ENCODE results near the gene MOB3A.

MOB3A gene

DNA sequence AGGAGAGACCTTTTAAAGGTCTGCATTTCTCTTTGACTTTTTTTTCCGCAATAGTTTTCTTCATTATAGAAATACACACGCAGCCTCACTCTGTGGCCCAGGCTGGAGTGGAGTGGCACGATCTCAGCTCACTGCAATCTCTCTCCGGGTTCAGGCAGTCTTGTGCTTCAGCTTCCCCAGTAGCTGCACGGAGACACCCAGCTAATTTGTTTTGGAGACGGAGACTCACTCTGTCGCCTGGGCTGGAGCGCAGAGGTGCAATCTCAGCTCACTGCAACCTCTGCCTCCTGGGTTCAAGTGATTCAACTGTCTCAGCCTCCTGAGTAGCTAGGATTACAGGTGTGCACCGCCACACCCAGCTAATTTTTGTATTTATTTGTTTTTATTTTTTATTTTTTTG is 33.4 kb downstream of the MOB3A start:
- no peaks in the 10 kb centered on the region for H3K9me2 ChIP-seq (replicated peaks; ENCODE audit: insufficient read depth, low read length)
- H3K36me3 ChIP-seq (replicated peaks; ENCODE audit: insufficient read depth, low read length), result no peaks in the 10 kb centered on the region
- peaks cover 24% of the 10 kb centered on the region for H3F3A ChIP-seq (ENCODE audit: insufficient read depth, low read length)
- TF ChIP-seq, protein P1, sequence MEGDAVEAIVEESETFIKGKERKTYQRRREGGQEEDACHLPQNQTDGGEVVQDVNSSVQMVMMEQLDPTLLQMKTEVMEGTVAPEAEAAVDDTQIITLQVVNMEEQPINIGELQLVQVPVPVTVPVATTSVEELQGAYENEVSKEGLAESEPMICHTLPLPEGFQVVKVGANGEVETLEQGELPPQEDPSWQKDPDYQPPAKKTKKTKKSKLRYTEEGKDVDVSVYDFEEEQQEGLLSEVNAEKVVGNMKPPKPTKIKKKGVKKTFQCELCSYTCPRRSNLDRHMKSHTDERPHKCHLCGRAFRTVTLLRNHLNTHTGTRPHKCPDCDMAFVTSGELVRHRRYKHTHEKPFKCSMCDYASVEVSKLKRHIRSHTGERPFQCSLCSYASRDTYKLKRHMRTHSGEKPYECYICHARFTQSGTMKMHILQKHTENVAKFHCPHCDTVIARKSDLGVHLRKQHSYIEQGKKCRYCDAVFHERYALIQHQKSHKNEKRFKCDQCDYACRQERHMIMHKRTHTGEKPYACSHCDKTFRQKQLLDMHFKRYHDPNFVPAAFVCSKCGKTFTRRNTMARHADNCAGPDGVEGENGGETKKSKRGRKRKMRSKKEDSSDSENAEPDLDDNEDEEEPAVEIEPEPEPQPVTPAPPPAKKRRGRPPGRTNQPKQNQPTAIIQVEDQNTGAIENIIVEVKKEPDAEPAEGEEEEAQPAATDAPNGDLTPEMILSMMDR (IDR thresholded peaks at IDR 0.05; ENCODE audit: low read length), result no peak
- TF ChIP-seq EZH2 (optimal IDR thresholded peaks at IDR 0.05; ENCODE audit: low read depth, low read length) (no peak), EZH2phosphoT487 (IDR thresholded peaks at IDR 0.05; ENCODE audit: low read length) (no peak)
- H4K20me1 ChIP-seq (ENCODE audit: insufficient read depth, low read length), result no peaks in the 10 kb centered on the region
- no peak for DNase-seq
- H3K4me2 ChIP-seq (ENCODE audit: low read depth, low read length), result peak overlapping the region; percentile 76; the same call in 1 of the 2 replicates
- H3K9me3 ChIP-seq (replicated peaks; ENCODE audit: insufficient read depth, low read length), result no peaks in the 10 kb centered on the region
- no peak overlapping the region for H3K27ac ChIP-seq (ENCODE audit: low read length)
- no peak overlapping the region for H3K9ac ChIP-seq (ENCODE audit: low read length)
- H3K79me2 ChIP-seq (ENCODE audit: low read length), result peaks cover 17% of the 10 kb centered on the region
- H3K27me3 ChIP-seq (replicated peaks; ENCODE audit: insufficient read depth, low read length), result no peaks in the 10 kb centered on the region
- H3K4me3 ChIP-seq (ENCODE audit: low read length), result no peak overlapping the region
- peaks cover 15% of the 10 kb centered on the region for H3K4me1 ChIP-seq (ENCODE audit: low read length)
- no peak overlapping the region for H2AFZ ChIP-seq (ENCODE audit: low read length)

- Histone ChIP-seq H3F3A (ENCODE audit: insufficient read depth, low read length) (peaks cover 22% of the 10 kb centered on the region), H3K4me1 (ENCODE audit: low read length) (peaks cover 15% of the 10 kb centered on the region), H3K9me3 (replicated peaks; ENCODE audit: insufficient read depth, low read length) (no peaks in the 10 kb centered on the region), H3K27me3 (replicated peaks; ENCODE audit: insufficient read depth, low read length) (no peaks in the 10 kb centered on the region), H3K79me2 (ENCODE audit: low read length) (peaks cover 17% of the 10 kb centered on the region), H3K9me2 (replicated peaks; ENCODE audit: insufficient read depth, low read length) (no peaks in the 10 kb centered on the region), H3K4me3 (ENCODE audit: low read length) (peak overlapping the region; percentile 82), H3K36me3 (replicated peaks; ENCODE audit: insufficient read depth, low read length) (no peaks in the 10 kb centered on the region), H2AFZ (ENCODE audit: low read length) (peak overlapping the region; percentile 69; the same call in 1 of the 2 replicates), H4K20me1 (ENCODE audit: insufficient read depth, low read length) (no peaks in the 10 kb centered on the region), H3K27ac (ENCODE audit: low read length) (peak overlapping the region; percentile 77; the same call in 1 of the 2 replicates), H3K9ac (ENCODE audit: low read length) (peak overlapping the region; percentile 83), H3K4me2 (ENCODE audit: low read depth, low read length) (peak overlapping the region; percentile 76)
- DNase-seq, result no peak
- TF ChIP-seq EZH2phosphoT487 (IDR thresholded peaks at IDR 0.05; ENCODE audit: low read length) (no peak), EZH2 (optimal IDR thresholded peaks at IDR 0.05; ENCODE audit: low read depth, low read length) (no peak)
- TF ChIP-seq, protein P1 (IDR thresholded peaks at IDR 0.05; ENCODE audit: low read length), result no peak; the same call in 1 of the 2 replicates
Observed at GRCh38 chr19:2062389-2062729, 33.8 kb downstream of the MOB3A start.

GRCh38 chr19:2061495-2062388 is 34.4 kb downstream of the MOB3A start:
- Histone ChIP-seq H3K9me2 (replicated peaks; ENCODE audit: insufficient read depth, low read length) (no peaks in the 10 kb centered on the region), H3K4me1 (ENCODE audit: low read length) (peaks cover 17% of the 10 kb centered on the region), H3K9me3 (replicated peaks; ENCODE audit: insufficient read depth, low read length) (no peaks in the 10 kb centered on the region), H3K79me2 (ENCODE audit: low read length) (peaks cover 17% of the 10 kb centered on the region), H3K36me3 (replicated peaks; ENCODE audit: insufficient read depth, low read length) (no peaks in the 10 kb centered on the region), H3K27me3 (replicated peaks; ENCODE audit: insufficient read depth, low read length) (no peaks in the 10 kb centered on the region), H3F3A (ENCODE audit: insufficient read depth, low read length) (peaks cover 23% of the 10 kb centered on the region), H3K4me3 (ENCODE audit: low read length) (peak overlapping the region; percentile 82), H3K4me2 (ENCODE audit: low read depth, low read length) (peak overlapping the region; percentile 76), H3K9ac (ENCODE audit: low read length) (peak overlapping the region; percentile 83), H2AFZ (ENCODE audit: low read length) (peak overlapping the region; percentile 69), H3K27ac (ENCODE audit: low read length) (peak overlapping the region; percentile 77), H4K20me1 (ENCODE audit: insufficient read depth, low read length) (no peaks in the 10 kb centered on the region)
- DNase-seq, result peak; percentile 100
- TF ChIP-seq, protein P1 (IDR thresholded peaks at IDR 0.05; ENCODE audit: low read length), result peak; percentile 17; the same call in 1 of the 2 replicates
- TF ChIP-seq EZH2 (optimal IDR thresholded peaks at IDR 0.05; ENCODE audit: low read depth, low read length), result no peak
